Glomerular visceral epithelial cell (primary cell): ENCODE measurements around the gene CPM.
"Not testable (repeated sequence)": the region's sequence is repeated elsewhere in the genome, so short reads cannot be mapped to it uniquely, and the experiment has no call there.

Experiments
- DNase-seq: peaks from one replicate; pipeline ENCODE4 v3.0.0-alpha.2; 2016; ENCODE audit errors: extremely low spot score

The CPM gene

DNA sequence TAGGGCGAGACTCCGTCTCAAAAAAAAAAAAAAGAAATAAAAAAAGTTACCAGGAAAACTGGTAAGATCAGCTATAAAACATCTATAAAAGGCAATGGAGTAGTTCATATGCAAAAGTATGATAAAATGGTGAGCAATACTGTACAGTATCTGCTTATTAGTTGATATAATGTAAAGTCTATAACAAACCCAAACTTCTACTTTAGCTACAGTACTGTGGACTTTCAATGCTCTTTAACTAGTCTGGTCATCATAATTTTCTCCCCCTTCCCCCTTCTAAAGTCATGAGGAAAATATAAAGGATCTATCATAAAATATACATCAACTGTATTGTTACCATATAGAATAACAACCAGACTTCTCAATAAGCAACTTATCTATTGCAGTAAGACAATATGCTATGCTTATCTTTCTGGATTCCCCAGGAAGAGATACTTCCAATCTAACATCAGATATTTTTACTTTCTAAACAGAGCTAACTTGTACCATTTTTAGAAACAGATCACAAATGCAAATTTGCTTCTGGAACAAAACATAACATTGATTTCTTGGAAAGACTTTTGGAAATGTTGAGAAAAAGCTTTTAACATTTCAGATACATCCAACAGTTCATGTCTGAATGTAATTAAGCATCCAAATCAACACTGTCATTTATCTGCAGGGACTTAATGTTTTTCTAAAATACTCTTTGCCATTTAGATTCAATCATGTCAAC lies 81.2 kb downstream of the CPM start:
- DNase-seq: no peak

DNA sequence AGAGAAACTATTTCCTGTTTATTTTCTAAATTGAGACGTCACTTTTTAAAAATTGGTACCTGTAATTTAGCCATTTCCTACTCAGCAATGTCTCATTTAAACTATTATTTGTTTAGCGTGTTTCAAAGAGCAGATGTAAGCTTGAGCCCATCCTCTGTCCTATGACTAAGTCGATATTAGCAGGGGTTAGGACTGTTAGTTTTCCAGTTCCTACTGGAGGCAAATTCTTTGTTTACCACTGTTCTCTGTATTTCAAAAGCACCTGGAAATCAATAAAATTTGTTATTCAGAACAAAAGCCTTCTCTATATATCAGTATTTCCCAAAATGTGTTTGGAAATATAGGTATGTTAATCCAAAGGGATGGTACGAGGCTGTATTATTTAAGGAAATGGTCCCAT lies 82.6 kb downstream of the CPM start:
- no peak for DNase-seq

DNA sequence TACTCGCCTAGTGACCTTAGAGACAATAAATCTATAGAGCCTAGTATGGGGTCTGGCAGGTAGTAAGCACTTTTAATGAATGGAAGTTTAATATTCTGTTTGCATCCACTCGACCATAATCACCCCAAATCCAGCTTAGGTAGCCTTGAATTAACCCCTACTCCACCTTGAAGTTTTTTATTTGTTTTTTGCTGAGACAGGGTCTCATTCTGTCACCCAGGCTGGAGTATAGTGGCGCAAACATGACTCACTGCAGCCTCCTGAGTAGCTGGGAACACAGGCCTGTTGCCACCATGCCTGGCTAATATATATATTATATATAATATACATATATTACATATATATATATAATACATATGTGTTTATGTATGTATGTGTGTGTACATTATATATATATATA lies 86.2 kb downstream of the CPM start:
- DNase-seq: no peak

DNA sequence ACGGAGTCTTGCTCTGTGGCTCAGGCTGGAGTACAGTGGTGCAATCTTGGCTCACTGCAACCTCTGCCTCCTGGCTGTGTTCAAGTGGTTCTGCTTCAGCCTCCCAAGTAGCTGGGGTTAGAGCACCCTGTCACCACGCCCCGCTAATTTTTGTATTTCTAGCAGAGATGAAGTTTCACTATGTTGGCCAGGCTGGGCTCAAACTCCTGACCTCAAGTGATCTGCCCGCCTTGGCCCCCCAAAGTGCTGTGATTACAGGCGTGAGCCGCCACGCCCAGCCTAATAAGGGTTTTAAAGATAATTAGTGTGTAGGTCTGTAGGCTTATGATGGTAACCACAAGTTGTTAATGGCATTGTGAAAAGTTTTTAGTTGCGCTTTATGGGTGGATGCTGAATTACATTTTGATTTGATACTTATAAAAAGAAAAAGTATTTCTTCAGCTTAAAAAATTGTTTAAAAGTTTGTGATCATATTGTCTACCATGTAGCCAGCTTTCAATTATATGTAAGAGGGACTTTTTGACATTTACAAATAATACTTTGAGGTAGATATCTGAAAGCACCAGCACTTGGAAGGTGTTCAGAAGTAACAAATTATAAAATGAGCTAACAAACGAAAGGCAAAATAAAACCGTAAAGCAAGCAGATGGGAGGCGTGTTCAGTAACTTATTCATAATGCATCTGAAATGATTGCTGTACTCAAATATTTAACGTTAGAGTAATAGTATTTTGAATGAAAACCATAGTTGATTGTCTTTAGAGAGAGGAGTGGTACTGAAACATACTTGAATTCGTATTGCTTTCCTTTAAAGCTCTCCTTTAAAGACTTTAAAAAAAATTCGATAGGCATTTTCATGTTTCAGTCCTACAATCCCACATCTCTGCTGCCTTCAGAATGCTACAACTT lies 87.9 kb downstream of the CPM start:
- no peak for DNase-seq

DNA sequence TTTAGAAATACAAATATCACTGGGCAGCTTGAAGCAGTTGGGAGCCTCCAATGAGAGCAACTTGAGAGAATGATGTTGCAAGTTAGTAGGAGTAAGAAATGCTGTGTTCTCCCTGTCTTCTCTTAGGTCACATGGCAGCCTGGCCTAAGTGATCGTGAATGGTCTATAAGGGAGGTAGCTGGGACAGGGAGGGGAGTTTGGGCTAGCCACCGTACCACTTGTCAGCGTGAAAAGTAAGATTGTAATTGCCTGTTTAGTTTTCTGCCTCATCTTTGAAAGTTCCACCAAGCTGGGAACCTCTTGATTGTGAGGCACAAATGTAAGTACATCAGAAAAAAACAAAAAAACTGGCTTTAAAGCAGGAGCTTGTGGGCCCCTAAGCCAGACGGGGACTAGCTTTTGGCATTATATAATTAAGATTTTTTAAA lies 88.6 kb downstream of the CPM start:
- no peak for DNase-seq

DNA sequence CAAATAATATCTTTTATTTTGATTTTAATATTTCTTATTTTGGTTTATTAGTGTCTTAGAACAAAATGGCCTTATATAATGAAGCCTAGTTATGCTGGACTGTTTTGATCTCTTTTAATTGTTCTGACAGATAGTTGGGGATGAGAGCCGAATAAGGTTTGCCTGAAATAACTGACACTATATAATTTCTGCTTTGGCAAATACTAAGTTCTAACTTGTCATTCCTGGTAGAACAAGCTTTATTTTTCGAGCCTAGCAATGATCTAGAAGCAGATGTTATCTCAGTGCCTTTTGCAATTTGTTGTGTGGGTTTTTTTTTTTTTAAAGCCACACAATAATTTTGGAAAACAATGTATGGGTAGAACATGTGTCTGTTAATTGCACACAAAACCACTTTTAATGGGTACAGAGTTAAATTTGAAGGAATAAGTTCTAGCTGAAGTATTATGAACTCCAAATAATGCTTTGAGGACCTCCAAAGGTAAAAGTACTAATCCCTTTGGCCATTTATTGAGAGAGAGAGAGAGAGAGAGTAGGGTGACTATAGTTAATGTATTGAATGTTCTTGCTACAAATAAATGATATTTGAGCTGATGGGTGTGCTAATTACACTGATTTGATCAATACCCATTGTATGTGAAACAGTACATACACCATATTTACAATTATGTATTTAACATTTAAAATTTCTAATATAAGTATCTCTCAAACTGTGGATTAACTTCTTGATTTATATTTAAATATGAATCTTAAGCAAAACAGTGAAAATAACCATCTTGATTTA lies 90.0 kb downstream of the CPM start:
- no peak for DNase-seq

DNA sequence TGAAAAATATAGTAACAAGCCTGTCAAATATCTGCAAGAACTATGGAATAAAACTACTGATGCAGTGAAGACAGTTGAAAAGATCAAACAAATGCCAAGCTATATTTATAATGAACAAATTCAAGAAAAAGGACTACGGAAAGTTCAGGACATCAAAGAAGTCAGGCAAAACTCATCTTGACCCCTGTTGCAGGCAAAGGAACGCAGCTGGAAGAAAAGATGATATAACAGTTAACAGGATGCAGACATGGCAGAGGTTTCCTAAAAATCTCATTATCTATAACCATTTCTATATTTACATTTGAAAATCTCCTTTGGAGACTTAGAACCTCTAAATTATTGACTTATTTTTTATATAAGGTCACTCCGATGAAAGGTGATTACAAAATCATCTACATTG lies 90.8 kb downstream of the CPM start:
- no peak for DNase-seq

DNA sequence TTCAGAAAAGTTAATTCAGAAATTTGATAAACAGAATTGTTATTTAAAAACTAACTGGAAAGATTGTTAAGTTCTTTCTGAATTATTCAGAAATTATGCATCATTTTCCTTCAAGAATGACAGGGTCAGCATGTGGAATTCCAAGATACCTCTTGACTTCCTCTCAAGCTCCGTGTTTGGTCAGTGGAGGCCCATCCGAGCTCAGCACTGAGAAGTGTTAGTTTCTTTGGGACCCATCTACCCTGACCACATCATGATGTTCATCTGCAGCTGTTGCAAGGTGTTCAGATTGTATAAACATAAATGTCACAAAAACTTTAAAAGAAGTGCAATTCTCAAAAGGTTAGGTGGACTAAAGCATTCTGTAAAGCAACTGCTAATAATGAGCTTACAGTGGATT lies 91.3 kb downstream of the CPM start:
- DNase-seq: no peak

DNA sequence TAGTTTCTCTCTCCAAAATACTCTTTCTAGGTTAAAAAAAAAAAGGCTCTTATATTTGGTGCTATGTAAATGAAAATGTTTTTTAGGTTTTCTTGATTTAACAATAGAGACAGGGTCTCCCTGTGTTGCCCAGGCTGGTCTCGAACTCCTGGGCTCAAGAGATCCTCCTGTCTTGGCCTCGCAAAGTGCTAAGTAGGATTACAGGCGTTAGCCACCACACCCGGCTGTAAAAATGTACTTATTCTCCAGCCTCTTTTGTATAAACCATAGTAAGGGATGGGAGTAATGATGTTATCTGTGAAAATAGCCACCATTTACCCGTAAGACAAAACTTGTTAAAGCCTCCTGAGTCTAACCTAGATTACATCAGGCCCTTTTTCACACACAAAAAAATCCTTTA lies 91.8 kb downstream of the CPM start:
- not testable (repeated sequence) for DNase-seq

DNA sequence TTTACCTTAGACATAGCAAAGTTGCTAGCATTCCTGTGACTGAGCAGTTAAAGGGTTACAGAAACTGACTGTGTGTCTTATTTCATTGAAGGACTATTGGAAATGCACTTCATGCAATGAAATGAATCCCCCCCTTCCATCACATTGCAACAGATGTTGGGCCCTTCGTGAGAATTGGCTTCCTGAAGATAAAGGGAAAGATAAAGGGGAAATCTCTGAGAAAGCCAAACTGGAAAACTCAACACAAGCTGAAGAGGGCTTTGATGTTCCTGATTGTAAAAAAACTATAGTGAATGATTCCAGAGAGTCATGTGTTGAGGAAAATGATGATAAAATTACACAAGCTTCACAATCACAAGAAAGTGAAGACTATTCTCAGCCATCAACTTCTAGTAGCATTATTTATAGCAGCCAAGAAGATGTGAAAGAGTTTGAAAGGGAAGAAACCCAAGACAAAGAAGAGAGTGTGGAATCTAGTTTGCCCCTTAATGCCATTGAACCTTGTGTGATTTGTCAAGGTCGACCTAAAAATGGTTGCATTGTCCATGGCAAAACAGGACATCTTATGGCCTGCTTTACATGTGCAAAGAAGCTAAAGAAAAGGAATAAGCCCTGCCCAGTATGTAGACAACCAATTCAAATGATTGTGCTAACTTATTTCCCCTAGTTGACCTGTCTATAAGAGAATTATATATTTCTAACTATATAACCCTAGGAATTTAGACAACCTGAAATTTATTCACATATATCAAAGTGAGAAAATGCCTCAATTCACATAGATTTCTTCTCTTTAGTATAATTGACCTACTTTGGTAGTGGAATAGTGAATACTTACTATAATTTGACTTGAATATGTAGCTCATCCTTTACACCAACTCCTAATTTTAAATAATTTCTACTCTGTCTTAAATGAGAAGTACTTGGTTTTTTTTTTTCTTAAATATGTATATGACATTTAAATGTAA lies 93.5 kb downstream of the CPM start:
- no peak for DNase-seq

DNA sequence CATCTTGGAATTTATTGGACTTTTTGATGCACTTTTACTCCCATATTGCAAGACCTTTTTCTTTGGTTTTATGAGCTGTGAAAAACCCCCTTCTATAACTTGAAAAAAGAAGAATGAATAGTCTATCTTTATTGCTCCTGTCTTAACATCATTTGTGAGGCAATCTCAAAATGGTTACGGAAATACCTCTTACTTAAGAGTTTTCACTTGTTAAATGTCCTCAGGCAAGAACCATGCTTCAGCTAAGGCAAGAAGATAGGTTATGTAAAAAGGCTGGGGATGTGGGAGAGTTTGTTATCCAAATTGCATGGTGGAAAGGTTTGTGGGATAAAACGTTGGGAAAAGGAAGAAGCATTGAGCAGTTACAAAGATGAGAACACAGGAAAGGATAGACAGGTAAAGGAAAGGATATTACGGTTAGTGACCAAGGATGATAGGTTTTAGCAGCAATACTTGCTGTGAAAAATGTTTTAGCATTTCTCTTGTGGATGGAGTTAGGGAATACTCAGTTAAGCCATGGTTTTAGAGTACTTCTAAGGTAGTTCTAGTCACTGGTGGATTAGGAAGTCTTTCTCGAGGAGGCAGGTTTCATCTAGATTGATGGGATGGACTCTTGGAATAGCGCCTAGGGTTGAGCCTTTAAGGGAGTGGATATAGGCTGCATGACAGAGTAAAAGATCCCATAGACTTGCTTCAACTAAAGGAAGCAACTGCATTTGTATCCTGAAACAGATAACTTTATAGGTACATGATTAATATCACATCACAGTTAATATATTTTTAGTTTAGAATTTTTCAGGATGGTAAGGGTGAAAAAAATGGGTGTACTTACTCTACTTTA lies 94.7 kb downstream of the CPM start:
- no peak for DNase-seq

DNA sequence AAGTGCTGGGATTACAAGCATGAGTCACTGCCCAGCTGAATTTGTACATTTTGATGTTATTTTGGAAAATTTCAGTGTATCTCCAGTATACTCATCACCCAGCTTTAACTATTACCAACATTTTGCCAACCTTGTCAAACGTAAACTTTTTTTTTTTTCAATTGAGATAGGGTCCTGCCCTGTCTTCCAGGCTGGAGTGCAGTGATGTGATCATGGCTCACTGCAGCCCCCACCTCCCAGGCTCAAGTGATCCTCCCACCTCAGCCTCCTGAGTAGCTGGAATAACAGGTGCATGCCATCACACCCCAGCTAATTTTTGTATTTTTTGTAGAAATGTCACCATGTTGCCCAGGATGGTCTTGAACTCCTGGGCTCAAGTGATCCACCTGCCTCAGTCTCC lies 95.8 kb downstream of the CPM start:
- no peak for DNase-seq

DNA sequence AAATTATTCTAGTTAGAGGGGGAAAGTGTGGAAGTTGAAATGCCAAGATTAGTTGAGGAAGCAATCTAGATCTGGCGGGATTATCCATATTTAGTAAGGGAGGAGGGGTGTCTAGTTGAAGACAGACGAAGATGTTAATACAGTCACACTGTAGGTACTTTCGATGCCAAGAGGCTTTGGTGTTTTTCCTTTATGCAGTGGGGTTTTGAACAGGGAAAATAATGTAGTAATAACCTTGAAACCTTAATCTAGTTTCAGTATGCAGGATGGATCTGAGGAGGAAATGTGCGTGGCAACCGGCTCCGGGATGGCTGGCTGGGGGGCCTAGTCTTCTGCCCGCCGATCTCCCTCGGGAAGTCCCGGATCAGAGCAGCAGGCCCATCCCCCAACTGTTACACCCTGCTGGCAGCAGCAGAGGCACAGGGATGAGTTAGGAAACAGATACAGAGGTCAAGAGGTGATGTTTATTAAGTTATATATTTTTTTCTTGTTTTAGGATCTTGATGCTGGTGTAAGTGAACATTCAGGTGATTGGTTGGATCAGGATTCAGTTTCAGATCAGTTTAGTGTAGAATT lies 97.5 kb downstream of the CPM start:
- no peak for DNase-seq

DNA sequence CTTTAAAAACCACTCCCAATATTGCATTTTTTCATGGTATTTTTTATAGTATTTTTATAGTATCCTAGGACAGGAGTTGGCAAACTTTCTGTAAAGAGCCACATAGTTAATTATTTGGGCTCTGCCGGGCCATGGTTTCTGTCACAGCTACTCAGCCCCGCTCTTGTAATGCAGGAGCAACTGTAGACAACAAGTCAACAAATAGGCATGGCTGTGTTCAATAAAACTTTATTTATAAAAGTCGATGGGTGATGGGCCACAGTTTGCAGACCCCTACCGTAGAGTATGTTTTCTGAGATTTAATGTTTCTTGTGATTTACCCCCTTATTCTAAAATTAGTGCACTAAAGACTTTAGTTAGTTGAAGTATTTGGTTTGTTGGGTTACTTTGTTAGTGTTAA lies 99.5 kb downstream of the CPM start:
- DNase-seq: no peak

DNA sequence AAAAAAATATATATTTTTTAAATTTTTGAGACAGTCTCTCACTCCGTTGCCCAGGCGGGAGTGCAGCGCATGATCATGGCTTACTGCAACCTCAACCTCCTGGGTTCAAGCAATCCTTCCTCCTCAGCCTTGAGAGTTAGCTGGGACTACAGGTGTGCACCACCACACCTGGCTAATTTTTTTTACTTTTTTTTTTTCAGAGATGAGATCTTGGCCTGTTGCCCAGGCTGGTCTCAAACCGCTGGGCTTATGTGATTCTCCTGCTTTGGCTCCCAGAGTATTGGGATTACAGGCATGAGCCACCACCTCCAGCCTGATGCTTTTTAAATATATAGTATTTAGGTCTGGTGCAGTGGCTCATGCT lies 100.5 kb downstream of the CPM start:
- DNase-seq: no peak

DNA sequence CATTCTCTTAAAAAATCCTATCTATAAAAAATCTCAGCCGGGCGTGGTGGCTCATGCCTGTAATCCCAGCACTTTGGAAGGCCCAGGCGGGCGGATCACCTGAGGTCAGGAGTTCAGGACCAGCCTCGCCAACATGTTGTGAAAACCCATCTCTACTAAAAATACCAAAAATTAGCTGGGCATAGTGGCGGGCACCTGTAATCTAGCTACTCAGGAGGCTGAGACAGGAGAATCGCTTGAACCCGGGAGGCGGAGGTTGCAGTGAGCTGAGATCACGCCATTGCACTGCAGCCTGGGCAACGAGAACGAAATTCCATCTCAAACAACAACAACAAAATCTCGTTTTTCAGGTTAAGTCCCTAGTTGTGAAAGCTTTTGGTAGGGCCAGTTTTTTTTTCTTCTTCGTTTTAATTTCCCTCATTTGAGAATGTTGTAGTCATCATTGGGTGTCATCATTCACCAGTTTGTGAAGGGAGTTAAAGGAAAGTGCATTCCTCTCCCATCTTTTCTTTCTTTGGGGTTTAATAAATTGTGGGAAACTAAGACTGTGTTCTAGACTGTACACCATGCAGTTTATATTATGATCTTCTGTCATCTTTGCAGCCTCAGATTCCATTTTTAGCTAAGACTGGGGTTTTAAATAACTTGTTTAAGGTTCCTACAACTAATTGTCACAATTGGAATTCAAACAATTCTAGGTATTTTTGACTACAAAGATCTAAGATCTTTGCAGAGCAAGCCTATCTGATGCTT lies 101.0 kb downstream of the CPM start:
- DNase-seq: no peak

DNA sequence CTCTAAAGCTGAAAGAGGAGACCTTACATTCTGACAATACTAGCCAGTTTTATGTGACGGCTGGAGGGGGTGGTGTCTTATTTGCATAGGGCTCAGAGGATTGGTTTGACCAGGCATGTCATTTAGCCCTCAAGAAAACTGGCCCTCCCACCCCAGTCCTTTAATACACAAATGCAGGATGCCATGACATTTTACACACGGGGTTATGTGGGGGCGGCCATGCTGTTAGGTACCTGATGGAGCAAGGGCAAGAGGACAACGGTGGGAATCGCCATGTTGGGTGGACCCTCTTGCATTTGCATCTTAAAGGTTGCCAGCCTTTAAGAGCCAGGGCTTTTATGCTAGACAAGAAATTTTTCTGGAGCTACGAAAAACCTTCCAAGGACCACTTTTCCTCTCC lies 101.7 kb downstream of the CPM start:
- DNase-seq: no peak

DNA sequence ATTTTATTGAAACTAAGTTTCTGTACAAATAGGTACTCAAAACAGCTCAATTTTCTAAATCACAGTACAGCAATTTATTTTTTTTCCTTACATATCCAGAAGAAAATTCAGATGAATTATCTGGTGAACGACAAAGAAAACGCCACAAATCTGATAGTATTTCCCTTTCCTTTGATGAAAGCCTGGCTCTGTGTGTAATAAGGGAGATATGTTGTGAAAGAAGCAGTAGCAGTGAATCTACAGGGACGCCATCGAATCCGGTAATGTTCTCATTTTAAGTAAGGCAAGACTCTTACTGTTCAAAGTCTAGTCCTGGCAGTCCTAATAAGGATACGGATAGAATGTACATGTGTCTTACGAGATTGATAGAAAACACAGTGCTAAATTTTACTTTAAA lies 104.3 kb downstream of the CPM start:
- no peak for DNase-seq

DNA sequence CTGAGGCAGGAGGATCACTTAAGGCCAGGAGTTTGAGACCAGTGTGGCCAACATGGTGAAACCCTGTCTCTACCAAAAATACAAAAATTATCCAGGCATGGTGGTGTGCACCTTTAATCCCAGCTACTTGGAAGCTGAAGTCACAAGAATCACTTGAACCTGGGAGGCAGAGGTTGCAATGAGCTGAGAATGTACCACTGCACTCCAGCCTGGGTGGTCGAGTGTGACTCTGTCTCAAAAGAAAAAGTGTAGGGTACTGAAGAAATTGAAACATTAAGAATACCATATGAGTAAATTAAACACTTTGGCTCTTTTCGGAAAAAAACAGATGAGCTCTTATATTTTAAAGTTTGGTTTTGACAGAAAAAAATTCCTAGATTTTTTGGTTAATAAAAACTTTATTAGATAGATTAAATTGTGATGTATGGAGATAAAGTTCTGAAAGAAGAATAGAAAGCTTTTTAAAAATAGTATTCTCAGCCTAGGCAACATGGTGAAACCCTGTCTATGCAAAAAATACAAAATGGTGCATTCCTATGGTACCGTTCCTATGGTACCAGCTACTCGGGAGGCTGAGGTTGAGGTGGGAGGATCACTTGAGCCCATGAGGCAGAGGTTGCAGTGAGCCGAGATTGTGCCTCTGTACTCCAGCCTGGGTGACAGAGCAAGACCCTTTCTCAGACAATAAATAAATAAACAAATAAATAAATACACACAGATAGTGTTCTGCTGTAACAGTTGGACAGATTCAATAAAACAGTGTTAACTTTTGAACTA lies 104.9 kb downstream of the CPM start:
- no peak for DNase-seq
